Bronchial epithelial cell (primary cell): ENCODE results near the gene PEX5. TPM values are rescaled to one million over a fixed set of nuclear protein-coding genes. Genes with fewer than 3 reads are reported as not detected.
"Not testable (repeated sequence)": the region's sequence is repeated elsewhere in the genome, so short reads cannot be mapped to it uniquely, and the experiment has no call there.

Experiments
- DNase-seq: peaks from one replicate; pipeline ENCODE4 v3.0.0-alpha.2; 2010; ENCODE audit warnings: low read depth
- FAIRE-seq: peaks from 2 replicates; lab custom pipeline; 2011; peaks lifted over from hg19 to GRCh38; lab: Jason Lieb, UNC
- H3K27me3 ChIP-seq: 2 replicates; pipeline ENCODE4 v1.5.1; 2011; ENCODE audit warnings: low read length; ENCODE audit not compliant: control insufficient read depth, insufficient read depth
- H3K36me3 ChIP-seq: 2 replicates; pipeline ENCODE4 v1.5.1; 2011; ENCODE audit warnings: low read length; ENCODE audit not compliant: control insufficient read depth, insufficient read depth
- H3K4me3 ChIP-seq: 2 replicates; pipeline ENCODE4 v1.5.1; 2011; ENCODE audit warnings: mild to moderate bottlenecking, low read depth, low read length, control low read depth
- total RNA-seq: library from RNA; depleted of rRNA; stranded (reverse); fragments of >200 nt; gene quantifications from 2 replicates; pipeline ENCODE4 v1.2.1, GENCODE V29; 2014
- TF ChIP-seq, protein P1 (sequence below): IDR thresholded peaks from 2 replicates; pipeline ENCODE4 v1.5.1; 2011; ENCODE audit warnings: mild to moderate bottlenecking, moderate library complexity, low read length, control low read depth, inconsistent platforms; ENCODE audit not compliant: insufficient read depth, severe bottlenecking

PEX5 gene
- total RNA-seq, 1 donor from 2014 or later: 27.9 TPM

DNA sequence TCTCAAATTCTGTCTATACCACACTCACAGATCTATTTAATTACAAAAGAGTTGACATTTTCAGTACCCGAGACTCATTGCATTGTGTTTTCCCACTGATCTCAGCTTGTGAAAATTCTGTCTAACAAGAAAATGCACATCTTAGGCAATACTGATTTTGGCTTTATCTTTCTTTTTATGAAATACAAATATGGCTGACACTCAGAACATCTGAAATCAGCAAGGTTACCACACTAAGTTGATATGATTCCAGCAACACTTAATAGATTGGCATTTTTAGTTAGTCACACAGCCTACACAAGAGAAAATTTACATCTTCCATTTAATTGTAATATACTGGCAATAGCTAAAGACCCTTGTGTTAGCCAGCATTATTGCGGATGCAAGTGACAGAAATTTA, 40.3 kb downstream of the PEX5 start:
- DNase-seq (peak; percentile 12), FAIRE-seq (no peak)
- H3K36me3 ChIP-seq: no peaks in the 10 kb centered on the region
- no peak overlapping the region for H3K4me3 ChIP-seq
- no peaks in the 10 kb centered on the region for H3K27me3 ChIP-seq
- TF ChIP-seq, protein P1, sequence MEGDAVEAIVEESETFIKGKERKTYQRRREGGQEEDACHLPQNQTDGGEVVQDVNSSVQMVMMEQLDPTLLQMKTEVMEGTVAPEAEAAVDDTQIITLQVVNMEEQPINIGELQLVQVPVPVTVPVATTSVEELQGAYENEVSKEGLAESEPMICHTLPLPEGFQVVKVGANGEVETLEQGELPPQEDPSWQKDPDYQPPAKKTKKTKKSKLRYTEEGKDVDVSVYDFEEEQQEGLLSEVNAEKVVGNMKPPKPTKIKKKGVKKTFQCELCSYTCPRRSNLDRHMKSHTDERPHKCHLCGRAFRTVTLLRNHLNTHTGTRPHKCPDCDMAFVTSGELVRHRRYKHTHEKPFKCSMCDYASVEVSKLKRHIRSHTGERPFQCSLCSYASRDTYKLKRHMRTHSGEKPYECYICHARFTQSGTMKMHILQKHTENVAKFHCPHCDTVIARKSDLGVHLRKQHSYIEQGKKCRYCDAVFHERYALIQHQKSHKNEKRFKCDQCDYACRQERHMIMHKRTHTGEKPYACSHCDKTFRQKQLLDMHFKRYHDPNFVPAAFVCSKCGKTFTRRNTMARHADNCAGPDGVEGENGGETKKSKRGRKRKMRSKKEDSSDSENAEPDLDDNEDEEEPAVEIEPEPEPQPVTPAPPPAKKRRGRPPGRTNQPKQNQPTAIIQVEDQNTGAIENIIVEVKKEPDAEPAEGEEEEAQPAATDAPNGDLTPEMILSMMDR: no peak

DNA sequence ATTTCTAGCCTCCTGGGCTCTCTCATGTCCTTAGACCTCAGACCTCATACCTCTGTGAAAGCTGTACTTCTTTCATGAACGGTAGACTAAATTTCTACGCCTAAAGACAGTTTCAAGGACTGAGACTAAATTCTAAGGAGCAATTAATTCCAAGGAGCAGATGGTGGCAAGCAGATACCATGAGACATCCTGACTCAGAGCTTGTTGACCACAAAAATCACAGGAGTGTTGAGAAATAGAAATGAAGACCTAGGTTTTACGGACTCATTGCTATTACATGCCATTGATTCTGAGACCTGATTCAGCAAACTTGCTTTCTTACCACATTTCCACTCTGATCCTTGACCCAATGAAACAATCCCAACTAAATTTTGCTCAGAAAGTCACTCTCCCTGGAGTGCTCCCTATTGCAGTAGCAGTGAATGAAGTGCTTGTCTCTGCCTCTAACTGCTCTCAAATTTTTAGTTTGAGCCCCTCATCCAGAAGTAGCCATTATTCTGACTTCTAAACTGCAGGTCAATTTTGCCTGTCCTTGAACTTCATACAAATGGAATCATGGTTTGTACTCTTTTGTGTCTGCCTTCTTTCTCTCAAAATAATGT, 52.0 kb downstream of the PEX5 start:
- Histone ChIP-seq H3K36me3 (no peaks in the 10 kb centered on the region), H3K4me3 (no peak overlapping the region), H3K27me3 (no peaks in the 10 kb centered on the region)
- DNase-seq (peak; percentile 61), FAIRE-seq (no peak)
- TF ChIP-seq, protein P1: no peak

DNA sequence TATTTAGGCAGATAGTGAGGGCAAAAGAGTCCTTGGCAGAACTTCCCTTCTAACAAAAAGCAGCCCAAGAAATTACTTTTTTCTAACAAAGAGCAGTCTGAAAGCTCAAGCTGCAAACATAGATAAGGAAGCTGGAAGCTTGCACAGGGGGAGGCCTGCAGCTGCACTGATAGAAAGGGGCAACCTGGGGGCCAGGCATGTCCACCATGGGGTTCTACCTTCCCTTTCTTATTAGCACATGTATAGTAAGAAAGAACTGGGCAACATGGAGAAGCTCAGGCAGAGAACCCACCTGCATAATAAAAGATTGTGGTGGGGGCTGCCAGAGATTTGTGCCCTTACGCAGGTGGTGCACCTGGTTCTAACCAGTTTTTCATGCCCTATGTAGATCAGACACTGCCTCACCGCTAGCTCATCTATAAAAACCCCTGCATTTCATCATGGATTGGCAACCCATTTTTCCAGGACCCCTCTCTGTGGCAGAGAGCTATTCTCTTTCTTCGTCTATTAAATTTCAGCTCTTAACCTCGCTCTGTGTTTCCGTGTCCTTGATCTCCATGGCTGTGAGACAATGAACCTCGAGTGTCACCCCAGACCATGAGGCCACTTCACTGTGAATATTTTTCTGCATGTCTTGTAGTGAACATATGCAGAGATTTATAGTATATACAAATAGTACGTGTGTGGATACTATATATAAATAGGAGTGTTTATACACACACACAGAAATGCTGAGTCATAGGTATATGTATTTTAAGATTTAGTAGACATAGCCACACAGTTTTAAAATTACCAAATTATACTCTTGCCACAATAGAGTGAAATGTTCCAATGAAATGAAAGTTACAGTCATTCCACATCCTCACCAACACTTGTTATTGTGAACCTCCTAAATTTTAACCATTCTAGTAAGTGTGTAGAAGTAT, 53.0 kb downstream of the PEX5 start:
- DNase-seq: no peak
- H3K27me3 ChIP-seq: no peaks in the 10 kb centered on the region
- H3K36me3 ChIP-seq: no peaks in the 10 kb centered on the region
- no peak overlapping the region for H3K4me3 ChIP-seq
- FAIRE-seq: no peak
- TF ChIP-seq, protein P1: no peak

DNA sequence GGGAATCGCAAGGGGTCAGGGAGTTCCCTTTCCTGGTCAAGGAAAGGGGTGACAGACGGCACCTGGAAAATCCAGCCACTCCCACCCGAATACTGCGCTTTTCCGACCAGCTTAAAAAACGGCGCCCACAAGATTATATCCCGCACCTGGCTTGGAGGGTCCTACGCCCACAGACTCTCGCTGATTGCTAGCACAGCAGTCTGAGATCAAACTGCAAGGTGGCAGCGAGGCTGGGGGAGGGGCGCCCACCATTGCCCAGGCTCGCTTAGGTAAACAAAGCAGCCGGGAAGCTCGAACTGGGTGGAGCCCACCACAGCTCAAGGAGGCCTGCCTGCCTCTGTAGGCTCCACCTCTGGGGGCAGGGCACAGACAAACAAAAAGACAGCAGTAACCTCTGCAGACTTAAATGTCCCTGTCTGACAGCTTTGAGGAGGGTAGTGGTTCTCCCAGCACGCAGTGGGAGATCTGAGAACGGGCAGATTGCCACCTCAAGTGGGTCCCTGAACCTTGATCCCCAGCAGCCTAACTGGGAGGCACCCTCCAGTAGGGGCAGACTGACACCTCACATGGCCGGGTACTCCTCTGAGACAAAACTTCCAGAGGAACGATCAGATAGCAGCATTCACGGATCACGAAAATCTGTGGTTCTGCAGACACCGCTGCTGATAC, 62.0 kb downstream of the PEX5 start:
- H3K36me3 ChIP-seq, H3K4me3 ChIP-seq, FAIRE-seq, DNase-seq, H3K27me3 ChIP-seq: not testable (repeated sequence)

DNA sequence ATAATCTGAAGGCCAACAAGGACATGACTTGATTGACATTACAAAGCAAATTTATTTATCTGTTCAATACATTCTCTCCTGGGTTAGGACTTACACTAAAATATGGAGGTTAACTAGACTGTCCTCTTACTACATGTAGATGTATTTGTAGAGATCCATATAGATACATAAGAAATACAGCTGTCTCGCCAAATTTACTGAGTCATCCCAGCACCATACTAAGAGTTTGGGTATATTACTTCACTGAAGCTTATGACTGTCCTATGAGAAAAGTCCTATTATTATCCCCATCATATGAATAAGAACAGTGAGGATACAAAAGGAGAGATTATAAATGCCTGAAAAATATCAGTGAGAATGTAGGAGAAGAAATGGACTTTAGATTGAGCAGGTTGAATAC, 69.6 kb downstream of the PEX5 start:
- H3K27me3 ChIP-seq: no peaks in the 10 kb centered on the region
- FAIRE-seq (no peak), DNase-seq (no peak)
- H3K4me3 ChIP-seq: no peak overlapping the region
- H3K36me3 ChIP-seq: no peaks in the 10 kb centered on the region
- TF ChIP-seq, protein P1: no peak

Other genes starting within 250 kb of the PEX5 start
- gene RNU7-1, start 245.9 kb upstream of the PEX5 start, total RNA-seq: not detected in 2 replicates
- 92.2 and 161 TPM in 2 replicates for gene C12orf57, start 245.7 kb upstream of the PEX5 start, total RNA-seq
- 10.9 and 12.4 TPM in 2 replicates for gene PTPN6, start 238.3 kb upstream of the PEX5 start, total RNA-seq
- gene PHB2, start 219.0 kb upstream of the PEX5 start, total RNA-seq: 83.7 and 189 TPM in 2 replicates
- gene EMG1, start 218.8 kb upstream of the PEX5 start, total RNA-seq: 68.2 and 68.4 TPM in 2 replicates
- 7.9 and 13.3 TPM in 2 replicates for gene LPCAT3, start 171.2 kb upstream of the PEX5 start, total RNA-seq
- 1.5 and 6.3 TPM in 2 replicates for gene C1S, start 129.0 kb upstream of the PEX5 start, total RNA-seq
- 1.9 and 3.2 TPM in 2 replicates for gene C1R, start 97.2 kb upstream of the PEX5 start, total RNA-seq
- 11.3 and 14.3 TPM in 2 replicates for gene C1RL, start 80.5 kb upstream of the PEX5 start, total RNA-seq
- gene RBP5, start 60.8 kb upstream of the PEX5 start, total RNA-seq: not detected in 2 replicates
- 7.0 and 9.2 TPM in 2 replicates for gene CLSTN3, start 59.3 kb upstream of the PEX5 start, total RNA-seq
- gene ACSM4, start 114.4 kb downstream of the PEX5 start, total RNA-seq: not detected in 2 replicates